T-helper 2 cell treated with Interferon-gamma antibody and Interleukin-4, amounts not matched to agents 100 ng/mL and 5 ng/mL, for 36 hours (primary cell): ENCODE results near the gene SUV39H1. TPM values are rescaled to one million over a fixed set of nuclear protein-coding genes. Genes with fewer than 3 reads are reported as not detected.
"Not testable (repeated sequence)": the region's sequence is repeated elsewhere in the genome, so short reads cannot be mapped to it uniquely, and the experiment has no call there.

ENCODE experiments used
- intact Hi-C: fragments of 100-400 bp; cut with micrococcal nuclease; formaldehyde crosslinking; loops from one replicate; pipeline ENCODE4 v1.15.1; 2023
- total RNA-seq: library from RNA; stranded (reverse); gene quantifications from 2 replicates; pipeline ENCODE4 v1.2.3, GENCODE V29; 2022

SUV39H1 gene, protein sequence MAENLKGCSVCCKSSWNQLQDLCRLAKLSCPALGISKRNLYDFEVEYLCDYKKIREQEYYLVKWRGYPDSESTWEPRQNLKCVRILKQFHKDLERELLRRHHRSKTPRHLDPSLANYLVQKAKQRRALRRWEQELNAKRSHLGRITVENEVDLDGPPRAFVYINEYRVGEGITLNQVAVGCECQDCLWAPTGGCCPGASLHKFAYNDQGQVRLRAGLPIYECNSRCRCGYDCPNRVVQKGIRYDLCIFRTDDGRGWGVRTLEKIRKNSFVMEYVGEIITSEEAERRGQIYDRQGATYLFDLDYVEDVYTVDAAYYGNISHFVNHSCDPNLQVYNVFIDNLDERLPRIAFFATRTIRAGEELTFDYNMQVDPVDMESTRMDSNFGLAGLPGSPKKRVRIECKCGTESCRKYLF
- total RNA-seq = 27.5 and 29.3 TPM in 2 replicates

DNA sequence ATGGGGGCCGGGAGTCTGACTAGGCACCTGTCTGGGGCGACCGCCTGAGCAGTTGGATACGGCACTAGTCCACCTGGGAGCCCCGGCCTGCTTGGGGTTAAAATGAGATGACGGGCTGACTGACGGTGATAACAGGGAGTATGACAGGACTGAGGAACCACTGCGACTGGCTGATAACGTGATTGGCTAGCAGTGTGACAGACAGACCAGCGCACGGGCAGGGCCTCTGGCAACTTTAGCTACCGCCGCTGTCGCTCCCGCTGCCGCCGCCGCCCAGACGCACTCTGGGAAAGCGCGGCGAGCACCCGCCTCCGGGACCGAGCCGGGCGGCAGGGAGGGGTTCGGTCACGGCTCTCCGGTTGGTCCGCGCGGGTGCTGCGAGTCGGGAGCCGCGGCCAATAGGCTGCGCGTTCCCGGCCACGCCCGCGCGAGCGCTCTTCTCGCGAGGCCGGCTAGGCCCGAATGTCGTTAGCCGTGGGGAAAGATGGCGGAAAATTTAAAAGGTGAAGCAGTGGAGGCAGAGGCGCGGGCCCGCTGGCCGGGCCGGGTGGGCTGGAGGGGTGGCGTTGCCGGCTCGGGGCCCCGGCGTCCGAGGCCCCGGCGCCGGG, at the start of gene SUV39H1:
SUV39H1 (plus strand) TSS at position 434 of the 608 bp plus-strand sequence; CDS start at position 485, 51 bp downstream.
- intact Hi-C loops = loop anchor here (1.0 to 10.0 kb wide), 8 partner anchors 13 to 251 kb away; partner anchors contain the start of genes HDAC6, PQBP1, RBM3 and TIMM17B

DNA sequence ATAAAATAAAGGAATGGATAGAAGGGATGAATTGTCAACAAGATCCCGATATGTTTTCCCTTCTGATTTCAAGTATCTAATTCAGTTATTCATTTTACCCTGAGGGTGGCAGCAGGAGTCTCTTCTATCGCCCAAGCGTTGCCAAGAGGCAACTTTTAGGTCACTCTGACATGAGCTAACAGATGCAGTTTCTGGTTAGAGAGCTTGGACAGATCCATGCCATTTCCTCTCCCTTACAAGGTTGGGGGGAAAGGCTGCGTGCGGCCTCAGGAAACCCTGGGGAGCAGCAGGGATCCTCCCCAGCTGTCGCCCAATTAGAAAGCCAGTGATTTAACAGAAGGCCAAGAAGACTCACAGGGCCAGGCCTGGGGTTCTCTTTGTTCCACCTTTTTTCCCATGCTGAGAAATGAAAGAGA, 48.2 kb upstream of the SUV39H1 start:
- intact Hi-C loops = loop anchor here (10.0 kb wide), 1 partner anchor 266 kb away; the partner anchor contains the start of genes PIM2 and SLC35A2

DNA sequence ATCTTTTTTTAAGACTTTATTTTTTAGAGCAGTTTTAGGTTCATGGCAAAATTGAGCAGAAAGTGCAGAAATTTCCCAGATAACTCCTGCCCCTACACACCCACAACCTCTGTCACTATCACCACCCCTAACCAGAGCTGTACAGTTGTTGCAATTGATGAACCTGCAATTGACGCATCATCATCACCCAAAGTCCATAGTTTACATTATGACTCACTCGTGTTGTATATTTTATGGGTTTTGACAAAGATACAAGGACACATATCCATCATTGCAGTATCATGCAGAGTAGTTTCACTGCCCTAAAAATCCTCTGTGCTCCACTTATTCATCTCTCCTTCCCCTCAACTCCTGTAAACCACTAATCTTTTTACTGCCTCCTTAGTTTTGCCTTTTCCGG, 47.4 kb upstream of the SUV39H1 start:
- intact Hi-C loops = loop anchor here (10.0 kb wide), 1 partner anchor 266 kb away; the partner anchor contains the start of genes PIM2 and SLC35A2

DNA sequence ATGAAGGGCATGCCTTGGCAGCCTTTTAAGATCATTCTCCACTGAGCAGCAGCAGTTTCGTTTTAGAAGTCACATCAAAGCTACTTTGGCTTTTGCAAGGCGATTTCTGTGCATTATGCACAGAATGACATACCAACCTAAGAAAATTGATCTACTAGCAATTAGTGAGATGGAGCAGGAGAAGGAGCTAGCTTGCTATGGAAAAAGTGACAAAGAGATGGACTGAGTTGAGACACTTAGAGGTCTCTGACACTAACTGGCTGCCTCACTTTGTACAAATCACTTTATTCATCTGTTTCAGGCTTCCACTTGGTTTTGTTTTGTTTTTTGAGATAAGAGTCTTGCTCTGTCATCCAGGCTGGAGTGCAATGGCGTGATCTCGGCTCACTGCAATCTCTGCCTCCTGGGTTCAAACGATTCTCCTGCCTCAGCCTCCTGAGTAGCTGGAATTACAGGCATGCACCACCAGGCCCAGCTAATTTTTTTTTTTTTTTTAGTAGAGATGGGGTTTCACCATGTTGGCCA, 44.4 kb upstream of the SUV39H1 start:
- intact Hi-C loops = not testable (repeated sequence)

DNA sequence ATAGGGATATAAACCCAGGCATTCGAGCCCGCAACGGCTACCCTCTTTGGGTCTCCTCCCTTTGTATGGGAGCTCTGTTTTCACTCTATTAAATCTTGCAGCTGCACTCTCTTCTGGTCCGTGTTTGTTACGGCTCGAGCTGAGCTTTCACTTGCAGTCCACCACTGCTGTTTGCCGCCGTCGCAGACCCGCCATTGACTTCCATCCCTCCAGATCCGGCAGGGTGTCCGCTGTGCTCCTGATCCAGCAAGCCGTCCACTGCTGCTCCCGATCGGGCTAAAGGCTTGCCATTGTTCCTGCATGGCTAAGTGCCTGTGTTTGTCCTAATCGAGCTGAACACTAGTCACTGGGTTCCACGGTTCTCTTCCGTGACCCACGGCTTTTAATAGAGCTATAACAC, 41.8 kb upstream of the SUV39H1 start:
- intact Hi-C loops = not testable (repeated sequence)

DNA sequence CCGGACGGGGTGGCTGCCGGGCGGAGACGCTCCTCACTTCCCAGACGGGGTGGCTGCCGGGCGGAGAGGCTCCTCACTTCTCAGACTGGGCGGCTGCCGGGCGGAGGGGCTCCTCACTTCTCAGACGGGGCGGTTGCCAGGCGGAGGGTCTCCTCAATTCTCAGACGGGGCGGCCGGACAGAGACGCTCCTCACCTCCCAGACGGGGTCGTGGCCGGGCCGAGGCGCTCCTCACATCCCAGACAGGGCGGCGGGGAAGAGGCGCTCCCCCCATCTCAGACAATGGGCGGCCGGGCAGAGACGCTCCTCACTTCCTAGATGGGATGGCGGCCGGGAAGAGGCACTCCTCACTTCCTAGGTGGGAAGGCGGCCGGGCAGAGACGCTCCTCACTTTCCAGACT, 36.8 kb upstream of the SUV39H1 start:
- intact Hi-C loops = not testable (repeated sequence)

DNA sequence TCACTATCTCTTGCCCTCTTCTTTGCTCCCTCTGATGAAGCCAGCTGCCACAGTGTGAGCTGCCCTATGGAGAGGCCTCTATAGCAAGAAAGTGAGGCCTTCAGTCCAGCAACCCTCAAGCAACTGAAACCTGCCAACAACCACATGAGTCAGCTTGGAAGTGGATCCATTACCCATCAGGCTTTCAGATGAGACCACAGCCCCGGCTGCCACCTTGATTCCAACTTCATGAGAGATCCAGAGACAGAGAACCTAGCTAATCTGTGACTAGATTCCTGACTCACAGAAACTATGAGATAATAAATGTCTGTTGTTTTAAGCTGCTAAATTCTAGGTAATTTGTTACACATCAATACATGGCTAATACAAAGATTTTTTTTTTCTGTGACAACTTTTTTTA, 33.3 kb upstream of the SUV39H1 start:
- intact Hi-C loops = no loop called here

DNA sequence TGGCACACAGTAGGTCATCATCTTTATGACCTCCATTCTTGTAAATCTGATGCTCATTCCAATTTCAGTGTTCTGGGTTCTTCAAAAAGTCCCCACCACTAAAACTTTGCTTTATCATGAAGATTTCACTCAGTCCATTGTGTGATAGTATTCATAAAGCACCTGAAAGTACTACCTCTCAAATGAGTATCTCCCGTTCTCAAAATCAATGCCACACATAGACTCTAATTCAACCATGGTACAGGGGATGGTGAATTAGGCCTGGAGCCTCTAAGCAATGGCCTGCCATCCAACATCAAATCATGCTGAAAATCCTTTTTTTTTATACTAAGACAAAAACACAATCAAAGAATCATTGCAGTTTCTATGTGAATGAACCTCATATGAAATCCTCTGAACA, 32.4 kb upstream of the SUV39H1 start:
- intact Hi-C loops = no loop called here

DNA sequence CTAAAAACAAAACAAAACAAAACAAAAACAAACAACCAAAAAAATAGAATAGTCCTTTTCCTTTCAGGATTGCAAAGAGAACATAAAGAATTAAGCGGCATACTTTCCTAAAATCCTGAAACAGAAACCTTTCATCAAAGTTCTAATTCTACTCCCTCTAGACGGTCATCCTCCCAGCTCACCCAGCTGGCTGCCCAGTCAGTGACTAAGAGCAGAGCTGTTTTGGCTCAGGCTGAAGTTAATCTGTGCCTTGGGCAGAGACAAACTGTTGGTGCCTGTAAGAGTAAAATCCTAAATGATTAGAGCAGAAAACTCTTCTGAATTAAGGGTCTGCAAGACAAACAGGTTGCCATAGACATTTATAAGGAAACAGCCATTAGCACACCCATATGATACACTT, 30.5 kb upstream of the SUV39H1 start:
- intact Hi-C loops = no loop called here

DNA sequence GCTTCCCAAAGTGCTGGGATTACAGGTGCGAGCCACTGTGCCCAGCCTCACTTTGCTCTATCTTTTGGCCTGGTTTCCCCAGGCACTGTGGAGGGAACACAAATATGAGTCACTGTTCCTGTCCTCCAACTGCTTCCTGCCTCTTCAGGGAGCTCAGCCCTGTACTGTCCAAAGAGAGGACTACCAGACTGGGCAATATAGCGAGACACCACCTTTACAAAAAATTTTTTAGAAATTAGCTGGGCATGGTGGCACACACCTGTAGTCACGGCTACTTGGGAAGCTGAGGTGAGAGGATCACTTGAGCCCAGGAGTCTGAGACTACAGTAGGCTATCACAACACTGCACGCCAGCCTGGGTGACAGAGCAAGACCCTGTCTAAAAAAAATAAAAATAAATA, 29.9 kb upstream of the SUV39H1 start:
- intact Hi-C loops = no loop called here

DNA sequence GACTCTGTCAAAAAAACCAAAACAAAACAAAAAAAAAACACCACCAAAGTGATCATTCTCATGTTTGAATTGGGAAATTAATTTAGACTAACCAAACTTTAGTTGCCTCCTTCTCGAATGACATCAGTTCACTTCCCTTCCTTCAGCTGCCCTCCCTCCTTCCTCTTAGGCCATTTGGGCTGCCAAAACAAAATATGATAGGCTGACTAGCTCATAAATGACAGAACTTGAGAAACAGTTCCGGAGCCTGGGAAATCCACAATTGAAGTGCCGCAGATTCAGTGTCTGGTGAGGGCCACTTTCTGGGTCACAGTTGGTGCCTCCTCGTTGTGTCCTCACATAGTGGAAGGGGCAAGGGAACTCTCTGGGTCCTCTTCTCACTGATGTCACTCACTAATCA, 29.0 kb upstream of the SUV39H1 start:
- intact Hi-C loops = no loop called here

DNA sequence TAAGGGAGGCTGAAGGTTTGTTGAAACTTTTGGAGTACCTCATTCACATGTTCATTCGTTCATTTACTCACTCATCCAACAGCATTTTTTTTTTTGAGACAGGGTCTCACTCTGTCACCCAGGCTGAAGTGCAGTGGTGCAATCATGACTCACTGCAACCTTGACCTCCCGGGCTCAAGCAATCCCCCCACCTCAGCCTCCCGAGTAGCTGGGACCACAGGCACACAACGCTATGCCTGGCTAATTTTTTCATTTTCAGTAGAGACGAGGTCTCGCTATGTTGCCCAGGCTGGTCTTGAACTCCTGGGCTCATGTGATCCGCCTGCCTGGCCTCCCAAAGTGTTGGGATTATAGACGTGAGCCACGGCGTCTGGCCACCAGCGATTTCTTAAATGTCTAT, 28.3 kb upstream of the SUV39H1 start:
- intact Hi-C loops = not testable (repeated sequence)

DNA sequence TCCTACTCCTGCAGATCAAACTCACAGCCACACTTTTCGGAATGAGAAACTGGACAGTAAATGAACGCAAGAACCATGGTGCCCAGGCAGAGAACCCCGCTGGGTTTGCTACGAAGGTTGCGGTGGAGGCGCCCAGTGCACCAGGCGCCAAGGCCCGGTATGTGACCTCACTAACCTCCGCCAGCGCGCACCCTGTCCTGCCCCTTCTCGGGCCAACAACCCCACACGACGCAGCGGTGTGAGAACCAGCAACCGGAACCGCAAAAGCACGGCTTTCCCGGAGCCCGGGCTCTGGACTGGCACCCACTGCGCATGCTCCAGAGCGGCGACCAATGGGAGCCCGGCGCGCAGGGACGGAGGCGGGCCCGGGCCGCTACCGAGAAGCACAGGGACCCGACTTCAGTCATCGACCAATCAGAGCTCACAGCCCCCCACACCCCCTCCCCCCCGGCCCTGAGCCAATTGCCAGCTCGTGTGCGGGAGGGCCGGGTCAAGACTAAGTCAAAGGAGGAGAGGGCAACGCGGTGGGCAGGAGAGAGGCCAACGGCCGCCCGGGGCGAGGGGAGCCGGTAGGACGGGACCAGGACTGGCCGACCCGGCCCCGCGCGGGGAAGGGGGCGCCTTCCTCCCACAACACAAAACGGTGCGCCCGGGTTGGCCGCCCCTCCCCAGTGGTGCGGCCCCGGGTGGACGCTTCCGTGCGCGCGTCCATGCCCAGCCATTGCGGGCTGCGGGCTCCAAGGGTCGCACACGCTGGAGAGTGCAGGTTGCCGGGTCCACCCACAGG, 20.2 kb upstream of the SUV39H1 start:
- intact Hi-C loops = loop anchor here (1.0 to 2.0 kb wide), 6 partner anchors 20 to 367 kb away; partner anchors contain the start of genes SUV39H1, TFE3 and WDR13

DNA sequence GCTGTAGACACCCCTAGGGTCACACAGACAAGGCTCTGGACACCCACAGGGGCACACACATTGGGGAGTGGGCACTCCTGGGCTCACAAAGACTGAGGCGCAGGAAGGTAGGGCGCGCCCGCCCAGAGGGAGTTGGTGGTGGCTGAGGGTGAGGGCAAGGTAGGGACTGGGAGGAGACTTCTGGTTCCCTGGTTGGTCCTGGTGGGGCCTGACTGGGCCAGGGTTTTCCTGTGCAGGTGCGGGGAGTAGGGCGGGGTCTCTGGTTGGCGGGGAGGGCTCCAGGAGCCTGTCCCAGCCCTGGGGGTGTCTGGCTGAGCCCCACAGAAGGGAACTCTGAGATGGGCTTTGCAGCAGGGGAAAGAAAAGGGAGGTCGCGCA, 19.7 kb upstream of the SUV39H1 start:
- intact Hi-C loops = loop anchor here (1.0 to 2.0 kb wide), 6 partner anchors 19 to 366 kb away; partner anchors contain the start of genes SUV39H1, TFE3 and WDR13

DNA sequence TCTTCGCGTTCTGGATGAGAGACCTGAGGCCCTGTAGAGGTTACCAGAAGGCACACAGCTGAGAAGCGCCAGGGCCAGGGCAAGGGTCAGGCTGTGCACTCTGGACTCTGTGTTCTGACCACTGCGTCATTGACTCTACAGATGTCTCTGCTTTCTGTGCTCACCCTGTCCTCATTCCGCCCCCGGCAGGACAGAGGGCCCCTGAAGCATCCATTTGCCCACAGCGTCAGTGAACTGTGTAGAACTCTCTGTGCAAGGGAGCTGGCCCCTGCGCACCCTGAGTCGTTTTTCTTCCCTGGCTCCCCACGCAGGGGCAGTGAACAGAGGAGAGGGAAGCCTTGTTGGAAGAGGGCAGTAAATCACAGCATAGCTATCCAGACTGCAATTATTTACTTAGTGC, 19.0 kb upstream of the SUV39H1 start:
- intact Hi-C loops = loop anchor here (2.0 kb wide), 3 partner anchors 123 to 365 kb away; partner anchors contain the start of gene TFE3

DNA sequence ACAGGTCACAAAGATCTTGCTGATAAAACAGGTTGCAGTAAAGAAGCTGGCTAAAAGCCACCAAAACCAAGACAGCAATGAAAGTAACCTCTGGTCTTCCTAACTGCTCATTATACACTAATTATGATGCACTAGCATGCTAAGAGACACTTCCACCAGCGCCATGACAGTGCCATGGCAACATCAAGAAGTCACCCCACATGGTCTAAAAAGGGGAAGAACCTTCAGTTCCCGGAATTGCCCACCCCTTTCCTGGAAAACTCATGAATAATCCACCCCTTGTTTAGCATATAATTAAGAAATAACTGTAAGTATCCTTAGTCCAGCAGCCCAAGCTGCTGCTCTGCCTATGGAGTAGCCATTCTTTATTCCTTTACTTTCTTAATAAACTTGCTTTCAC, 16.1 kb upstream of the SUV39H1 start:
- intact Hi-C loops = not testable (repeated sequence)

DNA sequence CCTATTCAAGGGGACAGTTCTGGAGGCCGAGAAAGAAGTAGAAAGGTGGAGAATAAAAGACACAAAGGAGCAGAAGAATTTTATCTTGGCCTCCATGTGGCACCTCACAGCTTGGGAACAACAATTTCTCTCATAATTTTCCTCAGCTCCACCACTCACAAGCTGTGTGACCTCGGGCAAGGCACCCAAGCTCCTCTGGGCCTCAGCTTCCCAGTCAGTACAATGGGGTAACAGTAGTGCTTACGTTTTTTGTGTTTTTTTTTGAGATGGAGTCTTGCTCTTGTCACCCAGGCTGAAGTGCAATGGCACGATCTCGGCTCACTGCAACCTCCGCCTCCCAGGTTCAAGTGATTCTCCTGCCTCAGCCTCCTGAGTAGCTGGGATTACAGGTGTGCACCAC, 15.6 kb upstream of the SUV39H1 start:
- intact Hi-C loops = not testable (repeated sequence)

DNA sequence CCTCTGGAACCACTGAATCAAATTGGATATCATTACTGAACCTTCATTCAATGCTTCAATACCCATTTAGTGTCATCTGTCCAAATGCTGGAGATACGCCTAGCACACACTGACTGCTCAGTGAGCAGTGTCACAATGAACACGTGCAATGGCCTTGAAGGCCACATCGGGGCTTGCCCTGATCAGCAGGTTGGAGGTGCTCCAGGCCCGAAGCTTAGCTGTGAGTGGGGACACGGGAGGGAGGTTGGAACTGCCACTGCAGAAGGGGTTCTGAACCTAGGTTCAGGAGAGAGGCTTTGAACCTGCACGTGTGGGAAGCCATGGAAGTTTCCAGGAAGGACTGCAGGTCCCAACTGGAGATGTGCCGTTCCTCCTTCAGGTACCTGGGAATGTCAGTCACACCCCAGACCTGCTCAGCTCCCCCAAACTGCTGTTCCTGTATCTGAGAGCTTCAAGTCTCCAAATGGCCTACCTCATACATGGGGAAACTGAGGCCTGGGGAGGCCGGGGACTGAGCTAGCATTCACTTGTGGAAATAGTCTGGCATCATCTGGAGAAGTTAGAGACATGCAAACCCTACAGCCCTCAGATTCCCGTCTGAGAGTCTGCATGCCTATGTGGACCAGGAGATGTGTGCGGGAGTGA, 14.9 kb upstream of the SUV39H1 start:
- intact Hi-C loops = no loop called here

DNA sequence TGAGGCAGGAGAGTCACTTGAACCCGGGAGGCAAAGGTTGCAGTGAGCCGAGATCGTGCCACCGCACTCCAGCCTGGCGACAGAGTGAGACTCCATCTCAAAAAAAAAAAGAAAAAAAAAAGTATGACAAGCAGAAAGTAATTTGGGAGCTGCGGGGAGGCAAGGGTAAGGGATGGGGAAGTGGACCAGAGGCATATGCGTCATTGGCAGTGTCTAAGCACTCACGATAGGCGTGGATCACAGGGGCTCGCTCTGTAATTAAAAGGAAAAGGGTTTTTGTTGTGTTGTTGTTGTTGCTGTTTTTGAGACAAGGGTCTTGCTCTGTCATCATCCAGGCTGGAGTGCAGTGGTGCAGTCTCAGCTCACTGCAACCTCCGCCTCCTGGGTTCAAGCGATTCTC, 13.7 kb upstream of the SUV39H1 start:
- intact Hi-C loops = loop anchor here (1.0 kb wide), 1 partner anchor 14 kb away; the partner anchor contains the start of gene SUV39H1

DNA sequence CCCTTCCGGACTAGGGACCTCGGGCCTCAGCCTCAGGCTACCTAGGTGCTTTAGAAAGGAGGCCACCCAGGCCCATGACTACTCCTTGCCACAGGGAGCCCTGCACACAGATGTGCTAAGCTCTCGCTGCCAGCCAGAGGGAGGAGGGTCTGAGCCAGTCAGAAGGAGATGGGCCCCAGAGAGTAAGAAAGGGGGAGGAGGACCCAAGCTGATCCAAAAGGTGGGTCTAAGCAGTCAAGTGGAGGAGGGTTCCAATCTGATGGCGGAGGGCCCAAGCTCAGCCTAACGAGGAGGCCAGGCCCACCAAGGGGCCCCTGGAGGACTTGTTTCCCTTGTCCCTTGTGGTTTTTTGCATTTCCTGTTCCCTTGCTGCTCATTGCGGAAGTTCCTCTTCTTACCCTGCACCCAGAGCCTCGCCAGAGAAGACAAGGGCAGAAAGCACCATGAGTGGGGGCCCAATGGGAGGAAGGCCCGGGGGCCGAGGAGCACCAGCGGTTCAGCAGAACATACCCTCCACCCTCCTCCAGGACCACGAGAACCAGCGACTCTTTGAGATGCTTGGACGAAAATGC, 13.0 kb upstream of the SUV39H1 start, which contains the start of gene WAS:
WAS (plus strand) TSS at position 389 of the 572 bp plus-strand sequence; CDS start at position 444, 55 bp downstream.
- intact Hi-C loops = loop anchor here (1.0 kb wide), 1 partner anchor 13 kb away; the partner anchor contains the start of gene SUV39H1
